Stimulated activated CD4-positive, alpha-beta T cell treated with anti-CD3 and anti-CD28 coated beads, Interleukin-1b, Interleukin-23, amount 100 ng/mL, for 48 hours (primary cell): ENCODE measurements around the gene TMEM214.

Experiments
- DNase-seq: peaks from one replicate; pipeline ENCODE4 v3.0.0-alpha.2; 2020

Gene TMEM214

DNA sequence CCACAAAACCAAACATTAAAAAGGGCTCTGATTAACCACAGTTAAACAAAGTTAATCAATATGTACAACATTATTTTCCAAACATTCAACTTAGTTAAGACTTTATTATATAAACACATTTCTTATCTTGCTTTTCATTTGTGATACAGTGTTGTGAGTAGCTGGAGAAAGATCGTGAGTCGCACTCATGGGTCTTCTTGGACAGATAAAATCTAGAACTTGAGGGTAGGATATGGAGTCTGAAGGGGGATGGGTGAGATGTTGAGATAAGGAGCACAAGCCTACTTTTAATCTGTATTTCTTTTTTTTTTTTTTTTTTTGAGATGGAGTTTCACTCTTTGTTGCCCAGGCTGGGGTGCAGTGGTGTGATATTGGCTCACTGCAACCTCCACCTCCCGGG is 22.6 kb upstream of the TMEM214 start:
- DNase-seq: no peak

DNA sequence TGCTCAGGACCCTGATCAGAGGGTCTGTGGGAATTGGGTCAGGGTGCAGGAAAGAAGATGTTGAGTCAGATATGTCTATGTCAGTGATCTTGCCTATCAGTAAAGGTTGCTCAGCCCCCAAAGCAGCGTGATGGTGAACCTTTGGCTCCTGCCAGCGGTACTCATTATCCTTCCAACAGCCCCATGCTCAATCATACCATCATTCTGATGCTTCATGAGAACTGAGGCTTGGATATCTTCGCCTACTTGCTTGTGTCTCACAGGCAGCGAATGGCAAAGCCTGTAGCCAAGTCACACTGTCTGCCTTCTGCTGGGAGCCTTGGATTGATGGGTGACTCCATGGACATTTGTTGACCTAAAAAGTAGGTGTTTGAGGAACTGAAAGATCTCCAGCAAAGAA is 19.0 kb upstream of the TMEM214 start:
- no peak for DNase-seq

DNA sequence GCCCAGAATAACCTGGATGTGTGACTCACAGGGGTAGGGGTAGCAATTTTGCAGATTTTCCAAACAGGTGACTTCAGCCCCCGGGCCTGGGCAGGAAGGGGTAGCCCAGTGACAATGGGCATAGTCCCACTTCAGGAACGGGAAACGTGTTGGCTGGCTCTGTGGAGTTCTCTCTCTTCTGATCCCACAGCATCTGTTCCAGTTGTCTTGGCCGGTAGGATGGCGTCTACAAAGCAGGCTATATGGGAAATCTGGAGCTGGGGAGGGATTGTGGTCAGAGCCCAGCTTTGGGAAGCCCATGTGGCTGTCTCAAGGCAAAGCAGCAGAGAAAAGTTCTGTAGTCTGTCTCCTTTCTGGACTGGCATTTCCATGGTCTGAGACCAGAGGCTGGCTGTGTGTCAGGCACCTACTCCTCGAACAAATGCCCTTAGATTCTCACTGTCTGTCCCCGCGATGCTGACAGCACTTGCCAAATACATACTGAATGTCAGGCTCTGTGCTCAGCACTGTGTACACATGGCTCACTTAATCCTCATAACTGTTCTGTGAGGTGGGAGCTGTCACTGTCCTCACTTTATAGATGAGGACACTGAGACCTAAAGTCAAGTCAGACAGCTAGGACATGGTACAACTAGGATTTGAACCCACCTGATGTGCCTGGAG is 17.9 kb upstream of the TMEM214 start:
- no peak for DNase-seq

DNA sequence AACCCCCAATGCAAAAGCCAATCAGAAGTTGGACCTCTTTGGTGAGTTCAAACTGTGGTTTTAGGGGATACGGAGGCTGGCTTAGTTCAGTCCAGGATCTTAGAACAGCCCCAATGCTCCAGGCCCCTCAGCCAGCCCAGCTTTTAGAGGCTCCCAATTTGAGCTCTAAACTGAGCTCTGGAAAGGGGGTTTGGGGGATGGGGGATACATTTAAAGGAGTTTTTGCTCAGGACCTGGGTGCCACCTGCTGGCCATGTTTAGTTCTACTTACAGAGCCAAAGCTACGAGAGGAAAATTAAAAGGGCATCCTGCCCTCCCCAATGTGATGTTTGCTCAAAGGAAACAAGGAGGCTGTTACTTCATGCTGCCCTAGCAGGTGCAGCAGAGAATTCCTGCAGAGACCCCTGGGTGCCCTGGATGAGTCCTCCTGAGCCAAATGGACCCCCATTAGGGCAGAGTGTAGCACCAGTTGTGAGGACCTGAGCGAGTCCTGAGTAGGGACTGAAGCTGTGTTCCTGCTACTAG is 15.9 kb upstream of the TMEM214 start:
- DNase-seq: peak; percentile 35

DNA sequence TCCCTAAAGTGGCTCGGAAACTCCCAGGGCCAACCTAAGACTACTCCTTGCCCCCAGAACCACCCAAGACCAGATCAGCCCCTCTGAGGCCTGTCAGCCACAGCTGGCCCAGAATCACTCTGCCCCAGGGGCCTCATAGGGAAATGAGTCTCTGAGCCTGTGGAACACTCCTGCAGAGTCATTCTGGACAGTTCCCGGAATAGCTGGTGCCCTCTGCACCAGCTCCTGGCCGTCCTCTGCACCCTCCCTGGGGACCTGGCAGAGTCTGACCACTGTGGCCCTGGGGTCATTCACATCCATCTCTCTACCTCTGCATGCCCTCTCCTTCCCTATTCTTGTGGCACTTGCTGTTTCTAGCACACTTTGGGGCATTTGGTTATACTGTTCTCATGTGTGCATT is 14.6 kb upstream of the TMEM214 start:
- no peak for DNase-seq

DNA sequence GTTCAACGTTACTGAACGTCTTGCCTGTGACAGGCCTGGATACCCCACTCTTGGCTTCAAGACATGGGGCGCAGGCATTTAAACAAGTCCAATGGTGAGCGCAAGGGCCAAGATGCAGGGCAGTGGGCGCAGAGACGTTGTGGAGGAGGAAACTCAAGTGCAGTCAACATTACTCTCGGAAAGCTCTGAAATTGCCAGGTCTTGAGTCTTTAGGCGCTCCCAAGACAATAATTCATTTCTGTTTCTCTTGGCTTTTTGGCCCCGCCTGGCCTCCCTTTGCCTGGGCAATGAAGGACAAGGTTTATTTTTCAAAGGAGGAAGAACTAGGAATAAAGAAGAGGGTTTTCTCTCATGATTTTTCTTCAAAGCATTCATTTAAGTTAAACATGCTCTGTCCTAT is 13.3 kb upstream of the TMEM214 start:
- DNase-seq: no peak

DNA sequence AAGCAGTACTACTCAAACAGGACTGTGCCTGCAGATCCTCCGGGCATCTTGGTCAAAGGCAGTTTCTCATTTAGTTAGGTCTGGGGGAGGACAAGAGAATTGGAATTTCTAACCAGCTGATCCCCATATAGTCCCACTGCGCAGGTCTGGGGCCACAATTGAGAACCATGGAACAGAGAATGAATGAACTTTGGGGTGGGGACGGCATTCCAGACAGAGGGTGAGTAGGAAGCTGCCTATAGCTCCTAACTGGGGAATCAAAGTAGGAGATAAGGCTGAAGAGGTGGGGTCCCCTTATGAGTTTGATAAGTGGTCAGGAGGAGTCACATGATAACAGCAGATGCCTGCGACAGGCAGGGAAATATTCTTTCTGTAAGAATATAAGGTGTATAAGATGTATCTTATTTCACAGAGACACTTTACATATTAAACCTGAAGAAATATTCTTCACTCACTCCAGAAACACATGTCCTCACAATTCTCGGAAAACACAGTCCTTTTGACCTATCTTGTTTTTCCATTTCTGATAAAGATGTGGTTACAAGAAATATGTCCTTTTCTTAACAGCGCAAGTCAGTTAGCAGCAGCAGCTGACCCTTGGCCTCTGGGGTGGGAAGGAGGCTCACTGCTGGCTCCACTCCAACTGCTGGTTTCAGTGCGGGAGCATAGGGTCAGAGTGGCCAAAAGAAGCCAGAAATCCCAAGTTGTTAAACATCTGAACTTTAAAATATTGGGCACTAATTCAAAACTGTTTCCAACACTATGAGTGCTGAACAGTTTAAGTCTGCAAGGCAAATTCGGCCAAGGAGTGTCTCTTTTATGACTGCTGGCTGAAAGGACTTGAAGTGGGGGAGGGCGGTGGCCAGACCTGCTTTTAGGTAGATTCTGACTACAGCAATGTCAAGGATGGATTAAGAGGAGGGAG is 12.6 kb upstream of the TMEM214 start:
- no peak for DNase-seq

DNA sequence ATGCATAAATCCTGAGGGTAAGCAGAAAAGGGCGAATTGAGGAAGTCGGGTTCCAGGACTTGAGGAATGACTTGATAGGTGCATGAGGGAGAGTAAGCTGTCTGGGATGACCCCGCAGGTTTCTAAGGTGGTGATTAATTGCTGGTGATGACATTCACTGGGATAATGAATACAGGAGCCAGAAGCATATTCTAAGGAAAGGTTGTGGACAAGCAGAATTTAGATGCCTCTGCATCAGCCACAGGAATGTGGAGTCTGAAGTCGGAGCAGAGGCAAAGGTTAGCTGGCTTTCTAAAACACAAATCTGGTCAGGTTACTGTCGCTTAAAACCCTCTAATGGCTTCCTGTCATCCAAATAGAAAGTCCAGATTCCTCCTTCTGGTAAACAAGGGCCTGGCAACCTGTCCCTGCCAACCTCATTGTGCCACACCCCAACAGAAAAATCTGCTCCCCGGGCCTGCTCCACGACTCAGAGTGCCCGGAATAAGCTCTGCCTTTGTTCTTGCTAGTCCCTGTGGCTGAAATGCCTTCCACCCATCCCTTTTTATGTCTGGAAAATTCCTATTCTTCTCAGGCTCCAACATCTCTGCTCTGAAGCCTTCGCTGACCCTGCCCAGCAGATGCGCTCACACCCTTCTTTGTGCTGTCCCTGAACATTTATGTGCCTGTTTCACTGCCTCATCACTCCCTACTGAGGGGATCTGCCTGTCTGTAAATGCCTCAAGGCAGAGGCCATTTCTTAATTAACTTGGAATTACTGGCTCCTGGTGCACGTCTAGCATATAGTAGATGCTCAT is 11.3 kb upstream of the TMEM214 start:
- DNase-seq: no peak

DNA sequence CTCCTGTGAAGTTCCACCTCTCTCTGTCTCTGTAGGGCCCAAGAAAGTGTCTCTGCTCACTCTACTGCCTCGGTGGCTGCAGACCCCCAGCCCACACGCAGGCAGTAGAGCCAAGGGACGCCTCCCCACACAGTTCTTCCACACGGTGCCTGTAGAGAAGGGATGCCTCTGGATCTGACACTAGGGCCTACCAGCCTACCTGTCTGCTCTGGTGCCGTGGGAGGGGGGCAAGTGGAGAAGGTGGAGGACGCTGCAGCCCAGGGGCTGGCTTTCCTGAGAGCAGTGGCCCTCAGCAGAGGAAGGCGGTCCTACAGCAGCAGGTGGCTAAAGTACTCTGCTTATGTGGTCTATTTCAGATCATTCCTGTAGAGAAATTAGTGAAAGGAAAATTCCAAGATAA is 9.0 kb upstream of the TMEM214 start:
- no peak for DNase-seq

DNA sequence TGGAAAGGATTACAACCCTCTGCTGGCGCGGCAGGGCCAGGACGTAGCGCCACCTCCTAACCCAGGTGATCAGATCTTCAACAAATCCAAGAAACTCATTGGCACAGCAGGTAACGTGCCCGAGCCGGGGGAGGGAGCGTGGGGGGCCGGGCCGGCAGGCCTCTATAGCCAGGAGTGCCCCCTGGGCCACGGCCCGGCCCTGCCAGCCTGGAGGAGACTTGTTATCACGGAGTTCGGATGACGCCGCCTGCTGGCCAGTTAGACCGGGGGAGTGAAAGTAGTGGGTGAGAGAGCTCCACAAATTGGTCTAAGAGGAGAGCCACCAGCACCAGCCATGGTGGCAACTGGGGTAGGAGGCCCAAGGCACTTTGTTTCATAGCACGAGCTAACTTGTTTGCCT is 8.6 kb upstream of the TMEM214 start:
- DNase-seq: no peak

DNA sequence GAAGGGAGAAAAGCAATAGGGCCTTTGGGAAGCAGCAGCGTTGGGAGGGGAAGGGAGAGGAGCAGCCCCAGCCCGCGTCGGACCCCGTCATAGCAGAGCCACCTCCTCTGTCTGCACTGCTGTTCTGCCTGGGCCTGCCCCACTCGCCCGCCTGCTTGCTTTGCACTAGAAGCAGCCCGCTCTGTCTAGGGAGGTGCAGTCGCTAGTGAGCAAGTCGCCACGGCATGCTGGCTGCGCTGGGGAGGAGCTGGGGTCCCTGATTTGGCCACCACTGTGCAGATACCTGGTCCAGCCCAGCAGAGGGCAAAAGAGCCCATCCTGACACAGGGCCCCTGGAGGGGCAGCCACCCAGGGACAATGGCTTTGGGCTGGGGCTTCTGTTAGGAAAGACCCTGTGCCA is 8.0 kb upstream of the TMEM214 start:
- no peak for DNase-seq

DNA sequence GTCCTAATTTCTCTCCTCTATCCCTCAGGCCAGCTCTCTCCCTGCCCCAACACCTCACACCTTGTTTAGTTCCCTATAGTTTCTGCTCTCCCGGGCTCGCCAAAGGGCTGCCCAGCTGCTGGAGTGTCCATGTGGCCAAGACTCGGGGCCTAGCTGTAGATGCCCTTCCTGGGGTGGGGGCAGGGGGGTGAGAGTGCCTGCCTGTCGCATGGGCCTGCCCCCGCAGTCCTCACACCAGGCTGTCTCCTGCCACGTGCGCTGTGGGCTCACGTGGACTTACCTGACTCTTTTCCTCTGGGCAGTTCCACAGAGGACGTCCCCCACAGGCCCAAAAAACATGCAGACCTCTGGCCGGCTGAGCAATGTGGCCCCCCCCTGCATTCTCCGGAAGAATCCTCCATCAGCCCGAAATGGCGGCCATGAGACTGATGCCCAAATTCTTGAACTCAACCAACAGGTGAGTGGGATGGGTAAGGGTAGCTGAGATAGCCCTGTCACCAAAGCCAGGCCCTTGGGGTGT is 7.4 kb upstream of the TMEM214 start:
- no peak for DNase-seq

DNA sequence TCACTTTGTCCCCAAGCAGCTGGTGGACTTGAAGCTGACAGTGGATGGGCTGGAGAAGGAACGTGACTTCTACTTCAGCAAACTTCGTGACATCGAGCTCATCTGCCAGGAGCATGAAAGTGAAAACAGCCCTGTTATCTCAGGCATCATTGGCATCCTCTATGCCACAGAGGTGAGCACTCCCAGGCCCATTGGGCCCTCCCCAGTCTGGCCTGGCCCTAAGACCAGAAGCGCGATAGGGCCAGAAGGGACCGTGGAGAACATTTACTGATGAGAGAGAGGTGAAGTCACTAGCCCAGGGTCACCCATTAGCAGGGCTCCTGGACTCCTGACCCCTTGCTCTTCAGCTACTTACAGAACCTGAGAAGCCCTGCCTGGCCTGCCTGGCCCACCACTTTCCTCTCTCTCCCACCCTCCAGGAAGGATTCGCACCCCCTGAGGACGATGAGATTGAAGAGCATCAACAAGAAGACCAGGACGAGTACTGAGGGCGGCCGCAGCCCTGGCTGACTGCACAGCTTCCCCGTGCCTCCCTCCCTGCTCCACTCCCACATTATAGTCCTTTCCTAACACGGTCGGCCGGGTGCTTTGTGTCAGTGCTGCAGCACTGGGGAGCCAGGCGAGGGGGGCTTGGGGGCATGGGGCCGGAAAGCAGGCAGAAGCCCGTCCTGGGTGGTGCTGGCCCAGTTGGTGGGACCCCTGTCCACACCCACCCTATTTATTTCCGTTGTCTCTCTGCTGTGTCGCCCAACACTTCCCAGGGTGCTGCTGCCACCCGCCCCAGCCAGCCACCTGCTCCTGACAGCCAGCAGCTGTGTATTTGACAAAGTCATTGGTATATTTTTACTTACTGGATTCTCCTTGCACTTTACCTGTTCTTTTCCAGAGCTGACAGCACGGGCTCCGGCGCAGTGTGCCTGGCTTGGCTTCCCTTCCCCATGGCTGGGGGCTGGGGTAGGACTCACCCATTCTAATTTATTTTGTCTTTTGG is 6.6 kb upstream of the TMEM214 start:
- no peak for DNase-seq

DNA sequence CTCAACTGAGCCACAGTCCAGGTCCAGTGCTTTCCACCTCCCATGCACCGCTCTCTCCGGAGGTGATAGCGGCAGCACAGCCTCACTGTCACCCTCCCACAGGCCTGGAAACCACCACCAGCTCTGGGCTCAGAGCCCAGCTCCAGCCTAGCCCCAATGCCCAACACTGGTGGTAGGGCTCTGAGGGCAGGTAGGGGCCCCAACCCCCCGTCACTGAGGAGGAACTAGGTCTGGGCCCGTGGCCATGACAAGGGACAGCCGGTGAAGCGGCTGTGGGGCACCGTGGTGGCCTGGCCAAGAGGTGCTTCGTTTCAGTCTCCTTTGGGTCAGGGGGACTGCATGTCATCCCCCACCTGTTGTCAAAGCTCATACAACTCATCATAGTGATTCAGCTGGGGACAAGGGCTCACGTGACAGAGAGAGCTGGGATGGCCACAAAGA is 5.5 kb upstream of the TMEM214 start:
- DNase-seq: no peak

DNA sequence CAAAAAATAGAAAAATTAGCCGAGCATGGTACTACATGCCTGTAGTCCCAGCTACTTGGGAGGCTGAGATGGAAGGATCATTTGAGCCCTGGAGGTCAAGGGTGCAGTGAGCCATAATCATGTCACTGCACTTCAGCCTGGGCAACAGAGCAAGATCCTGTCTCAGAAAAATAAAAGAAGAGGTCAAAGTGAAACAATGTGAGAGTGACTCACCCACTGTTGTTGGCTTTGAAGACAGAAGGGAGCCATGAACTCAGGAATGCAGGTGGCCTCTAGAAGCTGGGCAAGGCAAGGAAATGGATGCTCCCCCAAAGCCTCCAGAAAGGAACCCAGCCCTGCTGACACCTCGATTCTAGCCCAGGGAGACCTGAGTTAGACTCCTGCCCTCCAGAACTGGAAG is 3.7 kb upstream of the TMEM214 start:
- no peak for DNase-seq

DNA sequence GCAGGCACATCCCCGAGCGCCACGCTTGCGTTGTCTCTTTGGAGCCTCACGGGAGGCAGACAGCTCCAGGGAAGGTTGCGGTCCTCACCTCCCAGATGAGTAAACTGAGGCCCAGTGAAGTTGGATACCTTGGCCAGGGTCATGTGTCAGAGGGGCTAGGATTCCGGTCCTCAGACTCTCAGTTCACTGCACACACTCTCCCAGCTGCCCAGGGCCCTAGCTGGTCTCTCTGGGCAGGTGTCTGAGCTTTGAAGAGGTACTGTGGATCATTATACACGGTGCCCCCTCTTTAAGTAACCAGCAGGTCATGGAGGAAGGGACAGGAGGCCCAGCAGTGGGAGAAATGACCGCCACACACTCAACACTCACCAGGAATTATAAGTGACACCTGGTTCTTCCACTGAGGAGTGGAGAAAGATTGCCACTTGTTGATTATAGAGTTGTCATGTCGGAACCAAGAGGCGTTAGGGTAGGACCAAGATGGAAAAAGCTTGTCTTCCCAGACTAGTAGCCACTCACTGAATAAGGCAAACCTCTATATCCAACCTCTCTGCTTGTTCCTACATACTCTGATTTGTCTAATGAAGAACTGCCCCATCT is 588 bp downstream of the TMEM214 start:
- DNase-seq: no peak

DNA sequence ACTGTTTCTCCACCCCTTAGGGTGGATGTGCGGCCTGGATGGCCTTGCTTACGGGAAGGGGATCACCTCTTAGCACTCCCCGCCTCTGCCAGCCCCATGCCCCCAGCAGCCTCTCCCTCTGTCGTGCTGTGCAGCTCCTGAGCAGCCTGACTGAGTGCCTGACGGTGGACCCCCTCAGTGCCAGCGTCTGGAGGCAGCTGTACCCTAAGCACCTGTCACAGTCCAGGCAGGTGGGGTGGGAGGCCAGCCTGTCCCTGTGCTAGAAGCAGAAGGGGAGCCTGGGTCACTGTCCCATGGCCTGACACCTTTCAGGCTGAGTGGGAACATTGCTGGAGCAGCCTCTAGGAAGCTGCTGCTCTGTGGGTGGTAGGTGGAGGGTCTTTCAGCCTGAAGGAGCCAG is 5.2 kb downstream of the TMEM214 start:
- DNase-seq: no peak

DNA sequence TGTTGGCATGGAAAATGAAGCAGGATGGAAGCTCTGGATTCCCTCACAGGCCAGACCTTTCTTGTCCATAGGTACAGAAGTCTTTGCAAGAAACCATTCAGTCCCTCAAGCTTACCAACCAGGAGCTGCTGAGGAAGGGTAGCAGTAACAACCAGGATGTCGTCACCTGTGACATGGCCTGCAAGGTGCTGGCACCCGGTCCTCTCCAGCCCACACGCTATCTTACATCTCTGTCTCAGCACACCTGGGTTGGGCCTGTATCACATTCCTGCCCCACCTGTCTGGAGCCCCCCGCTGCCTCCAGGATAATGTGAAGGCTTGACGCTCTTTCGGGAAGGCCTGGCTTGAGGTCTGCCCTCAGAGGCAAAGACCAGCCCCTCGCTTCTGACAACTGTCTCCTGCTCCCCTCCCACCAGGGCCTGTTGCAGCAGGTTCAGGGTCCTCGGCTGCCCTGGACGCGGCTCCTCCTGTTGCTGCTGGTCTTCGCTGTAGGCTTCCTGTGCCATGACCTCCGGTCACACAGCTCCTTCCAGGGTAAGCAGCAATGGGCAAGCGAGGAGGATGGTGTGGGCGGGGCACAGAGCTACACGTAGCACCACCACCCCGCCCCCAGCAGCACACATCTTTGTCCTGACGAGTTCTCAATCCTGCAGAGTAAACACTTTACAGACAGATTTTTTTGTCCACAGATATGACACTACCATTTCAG is 6.0 kb downstream of the TMEM214 start:
- DNase-seq: no peak

DNA sequence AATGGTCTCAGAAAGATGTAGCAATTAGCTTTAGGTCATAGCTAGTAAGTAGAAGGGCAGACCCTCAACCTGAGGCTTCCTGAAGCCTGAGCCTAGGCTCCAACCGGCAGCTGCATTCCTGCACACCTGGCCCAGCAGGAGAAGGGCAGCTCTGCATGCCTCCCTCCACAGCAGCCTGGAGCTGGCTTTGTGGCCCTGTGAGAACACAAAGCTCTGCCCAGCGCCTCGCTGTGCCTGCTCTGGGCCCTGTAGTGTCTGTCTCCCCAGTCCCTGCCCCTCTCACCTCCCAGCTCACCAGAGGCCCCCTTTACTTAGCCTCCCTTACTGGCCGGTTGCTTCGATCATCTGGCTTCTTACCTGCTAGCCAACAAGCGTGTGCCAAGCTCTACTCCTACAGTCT is 6.7 kb downstream of the TMEM214 start:
- DNase-seq: no peak

DNA sequence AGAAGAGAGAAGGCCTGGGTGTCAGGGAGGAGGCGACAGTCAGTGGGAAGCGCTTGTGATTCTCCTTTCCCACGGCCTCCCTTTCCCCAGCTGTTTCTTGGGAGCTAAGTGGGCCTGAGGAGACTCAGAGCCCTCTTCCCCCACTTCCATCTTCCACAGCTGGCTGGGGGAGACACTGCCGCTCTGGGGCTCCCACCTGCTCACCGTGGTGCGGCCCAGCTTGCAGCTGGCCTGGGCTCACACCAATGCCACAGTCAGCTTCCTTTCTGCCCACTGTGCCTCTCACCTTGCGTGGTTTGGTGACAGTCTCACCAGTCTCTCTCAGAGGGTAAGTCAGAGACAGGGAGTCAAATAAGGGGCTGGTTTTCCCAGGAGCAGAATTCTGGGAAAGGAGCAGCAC is 7.1 kb downstream of the TMEM214 start:
- DNase-seq: no peak

DNA sequence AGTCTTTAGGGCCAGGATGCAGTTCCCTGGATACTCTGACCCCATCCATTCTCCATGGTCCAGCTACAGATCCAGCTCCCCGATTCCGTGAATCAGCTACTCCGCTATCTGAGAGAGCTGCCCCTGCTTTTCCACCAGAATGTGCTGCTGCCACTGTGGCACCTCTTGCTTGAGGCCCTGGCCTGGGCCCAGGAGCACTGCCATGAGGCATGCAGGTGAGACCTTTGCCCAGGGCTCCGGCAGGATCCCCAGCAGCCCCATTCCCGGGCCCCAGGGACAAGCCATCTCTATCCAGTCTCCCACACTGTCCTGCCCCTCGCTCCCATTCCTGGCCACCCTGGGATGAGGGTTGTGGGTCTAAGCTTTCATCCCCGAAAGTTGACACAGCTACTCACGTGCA is 7.5 kb downstream of the TMEM214 start:
- no peak for DNase-seq
